HG02884 (cell line): Measurements from ENCODE around the gene TDO2.
A peak's percentile ranks its signal among the peaks of the same experiment; 100 is the strongest.

Experiments used
- ATAC-seq: cut with Tn5 transposase; IDR thresholded peaks from one replicate; pipeline ENCODE4 v1.9.1; 2021; ENCODE audit warnings: mild to moderate bottlenecking, moderate library complexity; ENCODE audit not compliant: unreplicated experiment

The TDO2 gene

DNA sequence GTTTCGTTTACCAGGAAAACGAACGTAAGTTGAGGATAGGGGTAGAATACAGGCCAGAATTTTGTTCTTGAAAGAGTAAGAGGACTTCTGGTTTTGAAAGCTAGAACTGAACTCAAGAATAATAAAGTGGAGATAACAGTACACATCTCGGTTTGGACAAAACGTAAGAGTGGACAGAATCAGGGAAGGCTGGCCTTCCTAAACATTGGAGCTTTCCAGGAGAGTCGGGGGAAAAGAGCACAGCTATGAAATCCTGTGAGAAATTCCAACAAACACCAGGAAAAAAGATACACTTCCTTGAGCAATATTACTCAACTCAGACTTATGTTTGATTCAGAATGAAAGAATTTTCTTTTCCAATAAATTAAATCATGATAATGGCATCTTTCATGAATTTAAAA is 49.0 kb downstream of the TDO2 start:
- ATAC-seq: no peak

- ATAC-seq: peak; percentile 94
Measured at GRCh38 chr4:155953151-155954117, 49.9 kb downstream of the TDO2 start, which contains the start of gene CTSO. Gene CTSO, minus strand, starts transcription at chr4:155953866. Its CDS starts 19 bp downstream, at chr4:155953847.

DNA sequence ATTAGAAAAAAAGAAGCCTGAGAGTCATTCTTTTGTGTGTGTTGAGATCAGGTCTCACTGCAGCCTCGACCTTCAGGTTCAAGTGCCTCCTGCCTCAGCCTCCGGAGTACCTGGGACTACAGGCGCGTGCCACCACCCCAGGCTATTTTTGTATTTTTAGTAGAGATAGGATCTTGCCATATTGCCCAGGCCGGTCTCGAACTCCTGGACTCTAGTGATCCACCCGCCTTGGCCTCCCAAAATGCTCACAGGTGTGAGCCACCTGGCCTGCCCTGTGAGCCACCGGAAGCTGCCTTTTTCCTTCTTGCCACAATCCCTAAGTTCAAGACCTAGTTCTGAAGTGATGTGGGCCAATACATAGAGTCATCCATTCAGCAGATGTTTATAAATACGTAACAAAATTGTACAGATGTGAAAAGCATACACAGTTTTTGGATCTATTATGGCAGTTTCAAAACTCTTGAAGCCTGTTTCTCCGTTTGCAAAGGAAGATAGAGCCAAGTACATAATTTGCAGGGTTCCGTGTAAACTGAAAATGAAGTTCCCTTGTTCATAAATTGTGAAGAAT is 50.7 kb downstream of the TDO2 start:
- ATAC-seq: no peak

DNA sequence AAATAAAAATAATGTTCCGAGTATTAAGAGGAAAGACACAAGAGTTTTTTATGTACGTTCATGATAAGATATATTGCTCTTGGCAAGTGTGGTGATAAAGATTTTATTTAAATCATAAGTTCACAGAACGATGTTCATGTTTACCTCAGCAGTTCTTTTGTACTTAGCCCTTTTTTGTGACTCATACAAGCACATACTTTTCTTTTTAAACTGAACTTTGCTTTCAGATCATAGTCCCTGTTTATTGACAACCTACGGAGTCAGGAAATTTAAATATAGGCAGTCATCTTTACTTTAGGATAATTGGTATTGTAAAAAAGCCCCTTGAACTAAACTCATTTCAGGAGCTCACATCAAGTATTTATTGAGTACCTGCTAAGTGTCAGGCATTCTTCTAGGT is 51.4 kb downstream of the TDO2 start:
- ATAC-seq: no peak

DNA sequence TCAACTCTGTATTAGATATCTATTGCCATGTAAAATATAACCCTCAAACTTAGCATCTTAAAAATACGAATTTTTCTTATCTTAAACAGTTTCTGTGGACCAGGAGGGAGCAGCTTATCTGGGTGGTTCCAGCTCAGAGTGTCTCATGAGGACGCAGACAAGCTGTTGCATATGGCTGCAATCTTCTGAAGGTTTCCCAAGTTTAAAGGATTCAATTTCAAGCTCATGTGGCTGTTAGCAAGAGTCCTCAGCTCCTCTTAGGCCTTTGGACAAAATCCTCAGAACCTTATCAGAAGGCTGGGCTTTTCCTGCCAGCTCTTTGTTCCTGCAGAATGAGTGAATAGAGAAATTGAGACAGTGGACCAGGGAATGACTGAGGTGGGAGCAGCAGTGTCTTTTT is 53.0 kb downstream of the TDO2 start:
- no peak for ATAC-seq

GRCh38 chr4:155959417-155959816 is 55.9 kb downstream of the TDO2 start:
- no peak for ATAC-seq

- ATAC-seq: no peak
Measured at GRCh38 chr4:155960522-155960921, 57.0 kb downstream of the TDO2 start.

DNA sequence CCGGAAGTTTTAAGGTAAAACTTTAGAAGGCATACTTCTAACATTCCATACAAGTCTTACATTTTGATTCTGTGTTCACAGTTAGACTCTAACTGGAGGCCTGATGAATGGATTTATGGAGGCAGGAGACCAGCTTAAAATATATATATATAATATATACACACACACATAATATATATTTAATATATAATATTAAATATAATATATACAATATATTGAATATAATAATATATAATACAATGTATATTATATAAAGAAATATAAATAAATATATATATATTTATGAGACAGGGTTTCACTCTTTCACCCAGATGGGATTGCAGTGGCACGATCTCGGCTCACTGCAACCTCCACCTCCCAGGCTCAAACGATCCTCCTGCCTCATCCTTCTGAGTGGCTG is 58.1 kb downstream of the TDO2 start:
- ATAC-seq: no peak

DNA sequence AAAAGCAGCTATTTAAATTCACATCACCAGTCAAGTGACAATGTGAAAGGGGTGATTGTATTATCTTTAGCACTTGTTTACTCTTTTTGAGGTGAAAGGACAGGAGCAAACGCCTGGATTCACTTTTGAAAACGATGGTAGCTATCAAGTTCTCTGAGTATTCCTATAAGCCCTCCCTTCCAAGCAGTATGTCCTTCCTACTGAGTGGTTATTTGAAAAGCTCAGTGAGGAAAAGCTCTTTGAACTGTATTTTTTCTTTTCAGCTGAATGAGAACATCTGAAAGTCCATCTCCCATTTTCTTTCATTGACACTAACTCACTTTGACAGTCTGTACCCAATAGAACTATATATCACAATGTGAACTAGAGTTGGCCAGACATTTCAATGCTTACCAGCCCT is 59.3 kb downstream of the TDO2 start:
- no peak for ATAC-seq

DNA sequence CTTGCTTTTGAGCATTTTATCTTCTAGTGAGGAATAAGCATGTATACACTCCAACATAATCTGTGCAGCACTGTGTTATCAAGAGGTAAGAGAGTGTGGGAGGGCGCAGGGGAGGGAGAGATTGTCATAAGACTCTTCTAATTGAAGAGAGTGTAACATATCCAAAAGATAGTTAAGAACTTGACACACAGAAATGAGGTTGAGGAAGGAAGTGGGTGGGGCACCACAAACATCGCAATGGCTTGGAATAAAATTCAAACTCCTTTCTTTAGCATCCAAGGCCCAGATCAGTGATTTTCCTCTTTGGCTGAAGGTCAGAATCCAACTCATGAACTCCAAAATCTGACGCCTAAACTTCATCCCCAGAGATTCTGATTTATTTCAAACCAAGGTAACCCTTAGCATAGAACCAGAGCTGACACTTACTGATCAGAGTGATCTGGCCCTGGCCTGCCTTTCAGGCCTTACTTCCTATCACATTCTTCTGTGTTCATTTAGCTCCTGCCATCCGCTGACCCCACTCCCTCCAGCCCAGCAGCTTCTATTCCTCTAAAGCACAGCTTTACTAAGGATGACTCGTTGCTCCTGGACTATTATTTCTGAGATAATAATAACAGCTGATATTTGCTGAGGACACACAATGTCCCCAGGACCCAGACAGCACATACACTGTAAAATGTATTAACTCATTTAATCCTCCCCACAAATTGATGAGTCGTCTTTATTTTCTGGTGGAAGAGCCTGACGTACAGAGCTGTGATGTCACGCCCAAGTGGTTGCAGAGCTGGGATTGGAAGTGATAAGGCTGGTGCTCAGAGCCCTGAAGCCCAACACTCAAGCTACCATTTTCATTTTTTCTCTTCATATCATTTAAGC is 60.8 kb downstream of the TDO2 start:
- ATAC-seq: no peak

DNA sequence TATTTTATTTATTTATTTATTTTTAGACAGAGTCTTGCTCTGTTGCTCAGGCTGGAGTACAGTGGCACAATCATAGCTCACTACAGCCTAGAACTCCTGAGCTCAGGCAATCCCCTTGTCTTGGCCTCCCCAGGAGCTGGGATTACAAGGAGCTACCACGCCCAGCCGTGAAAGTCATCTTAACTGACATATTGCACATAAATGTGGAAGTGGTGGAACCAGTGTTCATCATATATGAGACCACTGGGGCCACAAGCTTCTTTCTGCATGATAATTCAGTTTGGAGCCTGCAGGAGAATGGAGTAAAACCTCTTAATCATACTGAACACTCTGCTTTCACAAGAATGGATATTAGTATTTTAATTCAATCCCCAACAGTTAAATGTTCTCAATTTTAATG is 62.7 kb downstream of the TDO2 start:
- no peak for ATAC-seq

- no peak for ATAC-seq
Measured at GRCh38 chr4:155966731-155967395, 63.4 kb downstream of the TDO2 start.
